Nephron (organoid): ENCODE data around the gene ARID3B.

Experiments
- H3K27ac Mint-ChIP-seq, 3 experiments: 2 replicates each; pipeline ENCODE4 v1.8.0; 2020; ENCODE audit warnings: mixed read lengths in 3 of 3, mild to moderate bottlenecking in 2 of 3, moderate library complexity in 1 of 3
- H3K27me3 Mint-ChIP-seq: 2 replicates; pipeline ENCODE4 v1.8.0; 2021; ENCODE audit warnings: low read depth, mild to moderate bottlenecking, moderate library complexity, mixed read lengths
- H3K36me3 Mint-ChIP-seq: 2 replicates; pipeline ENCODE4 v1.8.0; 2020; ENCODE audit warnings: low read depth, mixed read lengths
- H3K4me1 Mint-ChIP-seq: 2 replicates; pipeline ENCODE4 v1.8.0; 2020; ENCODE audit warnings: mixed read lengths
- H3K4me3 Mint-ChIP-seq, 3 experiments: 2 replicates each; pipeline ENCODE4 v1.8.0; 2020; ENCODE audit warnings: mild to moderate bottlenecking in 3 of 3, mixed read lengths in 3 of 3, moderate library complexity in 2 of 3
- H3K9me3 Mint-ChIP-seq: 2 replicates; pipeline ENCODE4 v1.8.0; 2020; ENCODE audit warnings: mixed read lengths
- TF ChIP-seq, protein P1 (sequence below), 3 experiments: fragments of 200-600 bp; sonication (generic); IDR thresholded peaks; one replicate each; pipeline ENCODE4 v1.5.0; 2021; ENCODE audit warnings: antibody characterized with exemption in 3 of 3; ENCODE audit not compliant: unreplicated experiment in 3 of 3

The ARID3B gene

DNA sequence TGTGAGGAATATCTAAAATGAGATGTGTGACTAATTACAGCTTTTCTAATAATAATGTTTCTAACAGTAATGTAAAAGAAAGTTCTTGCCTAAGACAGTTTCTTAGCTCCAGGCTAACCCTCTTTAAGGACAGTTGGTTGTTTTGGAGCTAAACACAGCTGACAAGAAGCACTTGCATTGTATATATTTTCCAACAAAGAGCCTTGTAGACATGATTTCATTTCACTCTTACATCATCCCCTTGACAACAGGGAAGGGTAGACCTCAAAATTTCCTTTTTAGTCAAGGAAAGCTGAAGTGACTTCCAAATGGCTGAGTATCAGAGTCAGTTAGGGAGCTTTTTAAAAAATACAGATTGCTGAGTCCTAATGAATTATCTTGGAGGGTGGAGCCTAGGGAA is 4.1 kb downstream of the ARID3B start:
- Mint-ChIP-seq H3K36me3 (peaks cover 36% of the 10 kb centered on the region), H3K9me3 (no peaks in the 10 kb centered on the region)

DNA sequence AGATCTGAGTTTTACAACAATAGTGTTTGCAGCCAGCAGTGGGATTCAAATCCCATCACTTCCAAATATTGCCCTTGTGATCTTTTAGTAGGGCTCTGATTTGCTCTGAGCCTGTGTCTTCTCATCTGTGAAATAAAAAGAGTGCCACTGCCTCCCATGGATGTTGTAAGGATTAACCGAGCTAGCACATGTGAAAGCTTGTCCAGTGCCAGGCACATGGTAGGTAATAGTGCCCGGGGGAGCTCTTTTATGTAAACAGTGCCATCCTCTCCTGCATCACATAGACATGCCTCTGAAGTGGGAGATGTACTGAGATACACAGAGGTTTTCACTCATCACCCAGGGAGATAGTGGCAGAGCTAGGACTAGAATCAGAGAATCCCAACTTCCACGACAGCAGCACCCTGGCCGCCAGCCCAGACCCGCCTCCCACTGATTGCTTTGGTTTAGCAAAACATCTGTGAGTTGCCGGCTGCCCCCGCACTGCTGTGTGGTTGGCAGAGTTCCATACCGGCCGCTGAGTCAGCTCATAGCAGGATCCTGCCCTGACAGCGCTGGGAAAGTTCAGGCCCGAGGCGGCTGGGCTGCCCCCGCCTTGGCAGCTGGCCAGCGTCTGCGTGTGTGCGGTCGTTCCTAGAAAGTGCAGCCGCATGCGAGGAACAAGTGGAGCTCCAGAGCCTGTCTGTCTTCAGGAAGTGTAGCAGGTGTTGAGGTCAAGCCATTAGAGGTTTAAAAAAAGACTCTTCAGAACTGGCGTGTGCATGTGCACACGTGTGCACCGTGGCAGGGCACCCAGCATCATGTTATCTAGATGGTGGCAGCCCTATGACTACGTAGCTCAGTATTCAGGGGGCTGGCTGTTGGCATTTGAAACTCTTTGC is 5.0 kb downstream of the ARID3B start:
- TF ChIP-seq, protein P1, sequence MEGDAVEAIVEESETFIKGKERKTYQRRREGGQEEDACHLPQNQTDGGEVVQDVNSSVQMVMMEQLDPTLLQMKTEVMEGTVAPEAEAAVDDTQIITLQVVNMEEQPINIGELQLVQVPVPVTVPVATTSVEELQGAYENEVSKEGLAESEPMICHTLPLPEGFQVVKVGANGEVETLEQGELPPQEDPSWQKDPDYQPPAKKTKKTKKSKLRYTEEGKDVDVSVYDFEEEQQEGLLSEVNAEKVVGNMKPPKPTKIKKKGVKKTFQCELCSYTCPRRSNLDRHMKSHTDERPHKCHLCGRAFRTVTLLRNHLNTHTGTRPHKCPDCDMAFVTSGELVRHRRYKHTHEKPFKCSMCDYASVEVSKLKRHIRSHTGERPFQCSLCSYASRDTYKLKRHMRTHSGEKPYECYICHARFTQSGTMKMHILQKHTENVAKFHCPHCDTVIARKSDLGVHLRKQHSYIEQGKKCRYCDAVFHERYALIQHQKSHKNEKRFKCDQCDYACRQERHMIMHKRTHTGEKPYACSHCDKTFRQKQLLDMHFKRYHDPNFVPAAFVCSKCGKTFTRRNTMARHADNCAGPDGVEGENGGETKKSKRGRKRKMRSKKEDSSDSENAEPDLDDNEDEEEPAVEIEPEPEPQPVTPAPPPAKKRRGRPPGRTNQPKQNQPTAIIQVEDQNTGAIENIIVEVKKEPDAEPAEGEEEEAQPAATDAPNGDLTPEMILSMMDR (IDR thresholded peaks at IDR 0.05; ENCODE audit: unreplicated experiment in 3 of 3): no peak
- peaks cover 20% of the 10 kb centered on the region for H3K27me3 Mint-ChIP-seq
- H3K4me3 Mint-ChIP-seq: peak overlapping the region; percentile 42 to 60 (median 49)
- H3K9me3 Mint-ChIP-seq: no peaks in the 10 kb centered on the region
- H3K36me3 Mint-ChIP-seq: peaks cover 45% of the 10 kb centered on the region
- peaks cover 61% of the 10 kb centered on the region for H3K4me1 Mint-ChIP-seq
- peak overlapping the region in 2 of 3 experiments; percentile 23 to 89 for H3K27ac Mint-ChIP-seq

More for the DNA sequence above, 4.1 kb downstream of the ARID3B start:
- Mint-ChIP-seq H3K27me3 (peaks cover 16% of the 10 kb centered on the region), H3K4me3 (peak overlapping the region in 1 of 3 experiments; percentile 42), H3K4me1 (peaks cover 65% of the 10 kb centered on the region), H3K27ac (peak overlapping the region in 1 of 3 experiments; percentile 89)
- TF ChIP-seq, protein P1 (IDR thresholded peaks at IDR 0.05; ENCODE audit: unreplicated experiment in 3 of 3): no peak

DNA sequence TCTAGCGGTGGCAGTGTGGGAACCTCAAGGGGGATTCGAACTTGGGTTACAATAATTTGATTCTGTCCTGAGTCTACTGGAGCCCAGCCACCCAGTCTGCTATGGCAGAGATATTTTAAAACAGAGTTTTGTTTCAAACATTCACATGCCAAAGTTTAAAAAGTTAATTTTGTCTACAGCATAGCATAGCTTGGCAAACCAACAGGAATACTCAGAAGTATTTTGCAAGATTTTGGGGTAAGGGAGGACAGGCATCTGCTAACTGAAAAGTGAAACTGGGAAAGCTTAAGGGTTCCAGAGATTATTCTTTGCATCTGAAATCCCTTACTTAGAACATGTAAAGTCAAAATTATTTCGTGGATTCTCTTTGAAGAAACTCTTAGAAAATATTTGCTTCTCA is 6.6 kb downstream of the ARID3B start:
- Mint-ChIP-seq H3K4me3 (no peak overlapping the region), H3K4me1 (peaks cover 55% of the 10 kb centered on the region), H3K9me3 (no peaks in the 10 kb centered on the region), H3K27me3 (peaks cover 12% of the 10 kb centered on the region), H3K27ac (no peak overlapping the region), H3K36me3 (peaks cover 58% of the 10 kb centered on the region)
- TF ChIP-seq, protein P1 (IDR thresholded peaks at IDR 0.05; ENCODE audit: unreplicated experiment in 3 of 3): no peak

DNA sequence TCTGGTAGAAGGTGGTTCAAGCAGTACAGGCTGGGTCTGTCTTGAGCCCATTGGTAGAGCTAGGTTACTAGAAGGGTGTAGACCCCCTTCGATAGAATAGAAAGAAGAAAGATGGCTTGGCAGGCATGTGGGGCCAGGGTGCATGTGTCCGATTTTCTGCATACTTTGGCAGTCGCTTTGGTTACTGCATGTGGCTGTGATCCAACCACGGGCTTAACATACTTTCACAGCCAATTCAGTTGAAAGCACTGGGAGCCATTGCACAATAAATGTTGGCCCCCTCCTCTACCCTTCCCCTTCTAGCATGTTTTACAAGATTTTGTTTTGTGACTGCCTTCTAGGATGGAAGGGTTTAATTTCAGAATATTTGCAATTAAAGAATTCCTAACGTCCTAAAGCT is 7.2 kb downstream of the ARID3B start:
- Mint-ChIP-seq H3K36me3 (peaks cover 64% of the 10 kb centered on the region), H3K27ac (no peak overlapping the region), H3K4me1 (peaks cover 49% of the 10 kb centered on the region), H3K9me3 (no peaks in the 10 kb centered on the region), H3K27me3 (peaks cover 9% of the 10 kb centered on the region), H3K4me3 (no peak overlapping the region)
- TF ChIP-seq, protein P1 (IDR thresholded peaks at IDR 0.05; ENCODE audit: unreplicated experiment in 3 of 3): no peak

DNA sequence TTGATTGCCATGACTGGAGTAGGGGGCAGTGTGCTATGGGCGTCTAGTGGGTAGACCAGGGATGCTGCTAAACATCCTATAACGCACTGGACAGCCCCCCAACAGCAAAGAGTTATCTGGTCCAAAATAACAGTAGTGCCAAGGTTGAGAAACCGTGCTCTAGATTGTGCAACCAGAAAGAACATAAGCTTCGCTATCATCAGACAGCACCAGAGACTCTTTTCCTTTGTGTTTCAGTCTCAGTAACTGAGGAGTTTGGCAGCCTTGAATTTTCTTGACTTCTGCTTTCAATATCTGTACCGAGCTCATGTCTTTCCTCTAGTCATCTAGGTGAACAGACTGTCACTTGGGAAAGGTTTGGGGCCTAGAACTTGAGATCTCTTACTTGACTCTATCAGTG is 8.8 kb downstream of the ARID3B start:
- Mint-ChIP-seq H3K27me3 (peaks cover 3% of the 10 kb centered on the region), H3K4me3 (no peak overlapping the region), H3K36me3 (peaks cover 69% of the 10 kb centered on the region), H3K9me3 (no peaks in the 10 kb centered on the region), H3K27ac (peak overlapping the region in 1 of 3 experiments; percentile 51), H3K4me1 (peaks cover 43% of the 10 kb centered on the region)
- TF ChIP-seq, protein P1 (IDR thresholded peaks at IDR 0.05; ENCODE audit: unreplicated experiment in 3 of 3): no peak
